PC-3 (cell line): ENCODE data around the gene TCF12. TPM values are rescaled to one million over a fixed set of nuclear protein-coding genes. Genes with fewer than 3 reads are reported as not detected.
A peak's percentile ranks its signal among the peaks of the same experiment; 100 is the strongest.
"Not testable (repeated sequence)": the region's sequence is repeated elsewhere in the genome, so short reads cannot be mapped to it uniquely, and the experiment has no call there.

ENCODE experiments used
- ATAC-seq: fragments of 200-7000 bp; cut with Tn5 transposase; 2 replicates; pipeline ENCODE4 v1.9.1; 2020; ENCODE audit warnings: mild to moderate bottlenecking, moderate library complexity
- BruUV-seq: library from RNA; stranded (reverse); fragments of 400-500 nt; replicated peaks from 2 replicates; lab custom pipeline; 2021; lab: Mats Ljungman, UMichigan
- CTCF ChIA-PET: fragments of 300-600 bp; sonication (Branson Sonifier 250); formaldehyde crosslinking; loops from one replicate; lab custom pipeline; 2022; ENCODE audit warnings: antibody characterized with exemption; lab: Charles Lee
- POLR2A ChIA-PET: fragments of 300-600 bp; sonication (Branson Sonifier 250); formaldehyde crosslinking; loops from one replicate; lab custom pipeline; 2022; ENCODE audit warnings: antibody characterized with exemption; ENCODE audit not compliant: unreplicated experiment; lab: Charles Lee
- DNase-seq: peaks from one replicate; pipeline ENCODE4 v3.0.0-alpha.2; 2015
- H2AFZ ChIP-seq: fragments of 300-600 bp; sonication (generic); 2 replicates; pipeline ENCODE4 v1.6.0; 2016; ENCODE audit warnings: antibody characterized with exemption, low read length
- H3F3A ChIP-seq: fragments of 300-600 bp; sonication (generic); one replicate; pipeline ENCODE4 v1.6.0; 2017; ENCODE audit warnings: antibody characterized with exemption, low read length, control low read depth, mild to moderate bottlenecking; ENCODE audit not compliant: unreplicated experiment
- H3K27ac ChIP-seq: fragments of 300-600 bp; sonication (generic); 2 replicates; pipeline ENCODE4 v1.5.1; 2016; ENCODE audit warnings: mild to moderate bottlenecking, low read length
- H3K27me3 ChIP-seq: fragments of 300-600 bp; sonication (generic); 2 replicates; pipeline ENCODE4 v1.6.1; 2016; ENCODE audit warnings: low read length, mixed read lengths
- H3K36me3 ChIP-seq: fragments of 300-600 bp; sonication (generic); 2 replicates; pipeline ENCODE4 v1.6.1; 2016; ENCODE audit warnings: low read depth, mixed run types, low read length, mixed read lengths
- H3K4me1 ChIP-seq: fragments of 300-600 bp; sonication (generic); 2 replicates; pipeline ENCODE4 v1.5.1; 2016; ENCODE audit warnings: low read length; ENCODE audit not compliant: insufficient read depth
- H3K4me2 ChIP-seq: fragments of 300-600 bp; sonication (generic); 2 replicates; pipeline ENCODE4 v1.6.0; 2016; ENCODE audit warnings: low read length
- H3K4me3 ChIP-seq: fragments of 300-600 bp; sonication (generic); 2 replicates; pipeline ENCODE4 v1.5.1; 2016; ENCODE audit warnings: mild to moderate bottlenecking, low read length, mixed read lengths
- H3K79me2 ChIP-seq: fragments of 300-600 bp; sonication (generic); 2 replicates; pipeline ENCODE4 v1.6.1; 2017; ENCODE audit warnings: low read length, mixed read lengths
- H3K9ac ChIP-seq: fragments of 300-600 bp; sonication (generic); 2 replicates; pipeline ENCODE4 v1.6.0; 2016; ENCODE audit warnings: mild to moderate bottlenecking, low read length
- H3K9me2 ChIP-seq: fragments of 300-600 bp; sonication (generic); replicated peaks from 2 replicates; pipeline ENCODE4 v1.6.1; 2016; ENCODE audit warnings: mixed run types, low read length, mixed read lengths
- H3K9me3 ChIP-seq: fragments of 300-600 bp; sonication (generic); 2 replicates; pipeline ENCODE4 v1.6.1; 2016; ENCODE audit warnings: low read length, mixed read lengths
- H4K20me1 ChIP-seq: fragments of 300-600 bp; sonication (generic); 2 replicates; pipeline ENCODE4 v1.6.1; 2016; ENCODE audit warnings: low read length, mixed read lengths
- CTCF ChIP-seq: fragments of 300-600 bp; sonication (generic); conservative IDR thresholded peaks from 2 replicates; pipeline ENCODE4 v1.5.1; 2017; ENCODE audit warnings: antibody characterized with exemption, low read depth, mild to moderate bottlenecking, low read length
- EZH2 ChIP-seq: fragments of 300-600 bp; sonication (generic); IDR thresholded peaks from one replicate; pipeline ENCODE4 v1.6.1; 2017; ENCODE audit warnings: antibody characterized with exemption, mild to moderate bottlenecking, low read length; ENCODE audit not compliant: unreplicated experiment
- EZH2phosphoT487 ChIP-seq: fragments of 300-600 bp; sonication (generic); IDR thresholded peaks from 2 replicates; pipeline ENCODE4 v1.6.1; 2018; ENCODE audit warnings: mild to moderate bottlenecking, antibody characterized with exemption, low read length, borderline replicate concordance
- intact Hi-C: fragments of 100-400 bp; cut with micrococcal nuclease; formaldehyde crosslinking; loops from 2 replicates; pipeline ENCODE4 v1.9.0; 2023
- total RNA-seq: library from RNA; depleted of rRNA; stranded (reverse); fragments of >200 nt; gene quantifications from 2 replicates; pipeline ENCODE4 v1.2.3, GENCODE V29; 2014

The TCF12 gene
- total RNA-seq, 1 experiment from 2014 or later = 103 TPM

DNA sequence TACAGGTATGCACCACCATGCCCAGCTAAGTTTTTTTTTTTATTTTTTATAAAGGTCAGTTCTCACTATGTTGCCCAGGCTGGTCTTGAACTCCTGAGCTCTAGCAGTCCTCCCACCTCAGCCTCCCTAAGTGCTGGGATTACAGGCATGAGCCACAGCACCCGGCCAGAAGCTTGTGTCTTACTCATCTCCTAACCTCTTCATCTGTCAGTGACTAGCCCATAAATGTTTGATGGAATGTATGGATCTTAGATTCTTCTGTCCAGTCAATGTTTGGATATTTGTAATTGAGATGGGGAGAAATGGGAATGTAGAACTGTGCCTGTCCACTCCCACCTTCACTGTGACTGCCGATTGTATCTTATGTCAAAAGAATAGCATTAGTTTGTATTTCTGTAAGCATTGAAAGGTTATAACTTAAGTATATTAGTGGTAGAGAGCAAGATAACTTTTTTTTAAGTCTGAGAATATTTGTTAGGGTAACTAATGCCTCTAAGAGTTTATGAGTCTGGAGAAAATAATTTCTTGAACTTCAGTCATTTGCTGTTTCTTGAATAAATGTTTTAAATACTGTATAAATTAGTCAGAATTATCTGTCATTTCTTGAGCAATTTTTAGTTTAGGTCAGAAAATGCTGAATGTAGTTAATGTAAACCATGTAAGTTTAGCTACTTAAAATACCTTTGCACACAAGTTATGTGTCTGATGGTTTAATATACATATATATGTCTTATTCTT lies 242.5 kb downstream of the TCF12 start:
- H3K36me3 ChIP-seq = no peaks in the 10 kb centered on the region
- H3F3A ChIP-seq = no peaks in the 10 kb centered on the region
- TF ChIP-seq CTCF = no peak
- no peak for TF ChIP-seq EZH2
- TF ChIP-seq EZH2phosphoT487 = no peak
- no peak overlapping the region for H3K4me3 ChIP-seq
- H4K20me1 ChIP-seq = 0 out of 2 replicates have a peak, but pooled peaks cover 4% of the 10 kb centered on the region
- intact Hi-C loops = no loop called here
- H3K4me2 ChIP-seq = no peak overlapping the region
- H3K4me1 ChIP-seq = peaks cover 25% of the 10 kb centered on the region
- H2AFZ ChIP-seq = no peak overlapping the region
- no peaks in the 10 kb centered on the region for H3K27me3 ChIP-seq
- H3K9me2 ChIP-seq = no peaks in the 10 kb centered on the region
- no peak overlapping the region for H3K9ac ChIP-seq
- no peak; the same call in 1 of the 2 replicates for ATAC-seq
- no peak overlapping the region for H3K27ac ChIP-seq
- no peaks in the 10 kb centered on the region for H3K9me3 ChIP-seq
- ChIA-PET POLR2A (no interaction called here), CTCF (no interaction called here)
- no peaks in the 10 kb centered on the region for H3K79me2 ChIP-seq
- no TSS peak for BruUV-seq
- DNase-seq = peak; percentile 50

DNA sequence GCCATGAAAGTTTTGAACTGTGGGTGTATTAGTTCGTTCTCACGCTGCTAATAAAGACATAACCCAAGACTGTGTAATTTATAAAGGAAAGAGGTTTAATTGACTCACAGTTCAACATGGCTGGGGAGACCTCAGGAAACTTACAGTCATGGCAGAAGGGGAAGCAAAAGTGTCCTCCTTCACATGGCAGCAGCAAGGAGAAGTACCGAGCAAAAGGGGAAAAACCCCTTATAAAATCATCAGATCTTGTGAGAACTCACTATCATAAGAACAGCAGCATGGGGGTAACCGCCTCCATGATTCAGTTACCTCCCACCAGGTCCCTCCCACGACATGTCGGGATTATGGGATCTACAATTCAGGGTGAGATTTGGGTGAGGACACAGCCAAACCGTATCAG lies 245.8 kb downstream of the TCF12 start:
- ATAC-seq, POLR2A ChIA-PET, DNase-seq, H3K27ac ChIP-seq, H3F3A ChIP-seq, H2AFZ ChIP-seq, H3K27me3 ChIP-seq, H4K20me1 ChIP-seq, CTCF ChIA-PET, H3K9ac ChIP-seq, H3K4me2 ChIP-seq, H3K4me3 ChIP-seq, H3K36me3 ChIP-seq, H3K9me2 ChIP-seq, H3K79me2 ChIP-seq, intact Hi-C loops, BruUV-seq, H3K9me3 ChIP-seq: not testable (repeated sequence)
- peaks cover 12% of the 10 kb centered on the region for H3K4me1 ChIP-seq

DNA sequence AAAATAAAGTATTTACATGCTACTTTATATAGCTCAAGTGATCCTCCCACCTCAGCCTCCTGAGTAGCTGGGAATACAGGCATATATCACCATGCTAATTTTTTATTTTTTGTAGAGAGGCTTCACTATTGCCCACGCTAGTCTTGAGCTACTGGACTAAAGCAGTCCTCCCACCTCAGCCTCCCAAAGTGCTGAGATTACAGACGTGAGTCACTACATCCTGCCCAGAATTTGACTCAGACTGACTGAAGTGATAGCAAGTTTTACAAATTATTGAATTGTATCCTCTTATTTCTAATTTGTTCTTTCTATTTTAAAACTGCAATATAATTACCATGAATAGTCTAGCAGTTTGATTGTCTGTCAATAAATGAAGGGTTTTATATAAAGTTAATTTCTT lies 247.5 kb downstream of the TCF12 start:
- Histone ChIP-seq H3K27ac (no peak overlapping the region), H3K9ac (no peak overlapping the region), H3K27me3 (no peaks in the 10 kb centered on the region), H3F3A (no peaks in the 10 kb centered on the region), H4K20me1 (no peaks in the 10 kb centered on the region), H3K4me2 (no peak overlapping the region), H3K9me3 (no peaks in the 10 kb centered on the region), H3K4me3 (no peak overlapping the region), H3K36me3 (no peaks in the 10 kb centered on the region), H3K9me2 (no peaks in the 10 kb centered on the region), H3K79me2 (no peaks in the 10 kb centered on the region), H3K4me1 (0 out of 2 replicates have a peak, but pooled peaks cover 3% of the 10 kb centered on the region), H2AFZ (no peak overlapping the region)
- CTCF ChIA-PET = no interaction called here
- DNase-seq = peak; percentile 49
- intact Hi-C loops = no loop called here
- peak; percentile 60 for ATAC-seq
- POLR2A ChIA-PET = no interaction called here
- no TSS peak for BruUV-seq
- TF ChIP-seq CTCF = no peak
- TF ChIP-seq EZH2 = no peak
- no peak for TF ChIP-seq EZH2phosphoT487
